ENCODE measurements around the gene PDXK. TPM values are rescaled to one million over a fixed set of nuclear protein-coding genes. Genes with fewer than 3 reads are reported as not detected.

Gene PDXK
- total RNA-seq, 2 donors from 2014 or later, result 90.9 to 105 TPM

DNA sequence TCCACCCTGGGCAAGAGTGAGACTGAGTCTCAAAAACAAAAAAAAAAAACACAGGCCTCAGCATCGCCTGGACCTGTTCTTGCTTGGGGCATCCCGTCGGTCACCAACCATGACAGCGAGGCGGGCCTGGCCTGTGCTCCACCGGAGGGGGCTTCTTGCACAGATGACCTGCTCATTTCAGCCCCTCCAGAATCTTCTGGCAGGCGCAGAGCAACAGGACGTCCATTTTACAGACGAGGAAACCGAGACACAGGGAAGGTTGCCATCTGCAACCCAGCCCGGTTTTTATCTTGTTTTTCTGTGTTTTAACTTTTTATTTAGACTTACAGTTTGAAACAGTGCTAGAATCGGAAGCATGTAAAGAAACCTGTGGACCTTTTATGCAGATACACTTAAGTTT lies 56.3 kb downstream of the PDXK start:
- H3K9ac ChIP-seq (ENCODE audit: extremely low read depth, low read length, poor library complexity, severe bottlenecking), result peak overlapping the region; percentile 72
- Mint-ChIP-seq H3K27ac (peak overlapping the region; percentile 74), H3K4me1 (peaks cover 35% of the 10 kb centered on the region)

DNA sequence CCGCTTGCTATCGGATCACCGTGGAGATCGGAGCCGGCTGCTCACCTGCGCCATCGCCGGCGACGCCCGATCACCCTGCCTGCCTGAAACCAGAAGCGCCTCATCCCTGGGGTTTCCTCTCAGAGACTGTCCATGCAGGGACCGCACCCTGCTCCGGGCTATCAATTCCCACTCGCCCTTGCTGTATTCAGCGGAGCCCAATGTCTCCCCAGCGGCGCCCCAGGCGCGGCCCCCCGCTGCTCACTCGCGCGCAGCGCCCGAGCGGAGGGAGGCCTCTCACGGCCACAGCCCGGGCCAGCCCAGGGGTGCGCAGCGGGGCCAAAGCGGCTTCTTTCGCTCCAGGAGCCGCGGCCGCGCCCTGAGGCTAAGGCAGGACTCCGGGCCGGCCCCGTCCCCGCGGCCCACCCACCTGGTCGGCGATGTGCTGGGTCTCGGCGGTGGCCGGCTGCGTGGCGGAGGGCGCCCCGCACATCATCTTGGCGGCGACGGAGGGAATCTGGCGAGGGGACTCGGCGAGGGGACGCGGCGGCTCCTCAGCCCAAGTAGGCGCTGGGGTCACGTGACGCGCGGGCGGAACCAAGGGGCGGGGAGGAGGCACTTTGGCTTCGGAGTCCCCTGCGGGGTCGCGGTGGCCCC lies 57.0 kb downstream of the PDXK start, which contains the start of gene CSTB:
Gene CSTB, minus strand, starts transcription at position 514 of the 636 bp plus-strand sequence. Its CDS starts 39 bp downstream, at position 475.
- Mint-ChIP-seq H3K27me3 (ENCODE audit: insufficient read depth) (no peaks in the 10 kb centered on the region), H3K4me1 (peaks cover 34% of the 10 kb centered on the region), H3K27ac (peak within 1 kb of the TSS; percentile 74), H3K4me3 (peak within 1 kb of the TSS; percentile 87), H3K9me3 (no peaks in the 10 kb centered on the region), H3K36me3 (ENCODE audit: low read depth) (peaks cover 22% of the 10 kb centered on the region)
- Histone ChIP-seq H3K4me1 (ENCODE audit: control insufficient read depth, insufficient read depth, low read length) (no peaks in the 10 kb centered on the region), H3K27me3 (ENCODE audit: control insufficient read depth, insufficient read depth, low read length, poor library complexity, severe bottlenecking) (no peaks in the 10 kb centered on the region), H3K9me3 (ENCODE audit: control insufficient read depth, low read length) (no peaks in the 10 kb centered on the region), H3K27ac (ENCODE audit: low read depth, low read length) (peak within 1 kb of the TSS; percentile 66), H3K36me3 (ENCODE audit: control insufficient read depth, insufficient read depth, low read length) (peaks cover 18% of the 10 kb centered on the region), H3K9ac (ENCODE audit: extremely low read depth, low read length, poor library complexity, severe bottlenecking) (peak within 1 kb of the TSS; percentile 72), H3K4me3 (ENCODE audit: low read length) (peak within 1 kb of the TSS; percentile 91)
- TF ChIP-seq, protein P1, sequence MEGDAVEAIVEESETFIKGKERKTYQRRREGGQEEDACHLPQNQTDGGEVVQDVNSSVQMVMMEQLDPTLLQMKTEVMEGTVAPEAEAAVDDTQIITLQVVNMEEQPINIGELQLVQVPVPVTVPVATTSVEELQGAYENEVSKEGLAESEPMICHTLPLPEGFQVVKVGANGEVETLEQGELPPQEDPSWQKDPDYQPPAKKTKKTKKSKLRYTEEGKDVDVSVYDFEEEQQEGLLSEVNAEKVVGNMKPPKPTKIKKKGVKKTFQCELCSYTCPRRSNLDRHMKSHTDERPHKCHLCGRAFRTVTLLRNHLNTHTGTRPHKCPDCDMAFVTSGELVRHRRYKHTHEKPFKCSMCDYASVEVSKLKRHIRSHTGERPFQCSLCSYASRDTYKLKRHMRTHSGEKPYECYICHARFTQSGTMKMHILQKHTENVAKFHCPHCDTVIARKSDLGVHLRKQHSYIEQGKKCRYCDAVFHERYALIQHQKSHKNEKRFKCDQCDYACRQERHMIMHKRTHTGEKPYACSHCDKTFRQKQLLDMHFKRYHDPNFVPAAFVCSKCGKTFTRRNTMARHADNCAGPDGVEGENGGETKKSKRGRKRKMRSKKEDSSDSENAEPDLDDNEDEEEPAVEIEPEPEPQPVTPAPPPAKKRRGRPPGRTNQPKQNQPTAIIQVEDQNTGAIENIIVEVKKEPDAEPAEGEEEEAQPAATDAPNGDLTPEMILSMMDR (conservative IDR thresholded peaks at IDR 0.05), result peak; percentile 14
- DNase-seq, result peak; percentile 95
- WGBS, 2 experiments (ENCODE audit: insufficient coverage in 1 of 2, insufficient read length in 1 of 2), result 0% methylated on average over 5 to 71 of the region's 71 CpGs

More for the DNA sequence above, 56.3 kb downstream of the PDXK start:
- no peaks in the 10 kb centered on the region for H3K27me3 Mint-ChIP-seq (ENCODE audit: insufficient read depth)
- TF ChIP-seq, protein P1 (conservative IDR thresholded peaks at IDR 0.05), result no peak
- no peaks in the 10 kb centered on the region for H3K9me3 Mint-ChIP-seq
- H3K36me3 ChIP-seq (ENCODE audit: control insufficient read depth, insufficient read depth, low read length), result peaks cover 18% of the 10 kb centered on the region
- H3K27ac ChIP-seq (ENCODE audit: low read depth, low read length), result no peak overlapping the region
- peaks cover 22% of the 10 kb centered on the region for H3K36me3 Mint-ChIP-seq (ENCODE audit: low read depth)
- H3K9me3 ChIP-seq (ENCODE audit: control insufficient read depth, low read length), result no peaks in the 10 kb centered on the region
- DNase-seq, result no peak
- H3K4me3 Mint-ChIP-seq, result peak overlapping the region; percentile 87
- peak overlapping the region; percentile 91 for H3K4me3 ChIP-seq (ENCODE audit: low read length)
- no peaks in the 10 kb centered on the region for H3K27me3 ChIP-seq (ENCODE audit: control insufficient read depth, insufficient read depth, low read length, poor library complexity, severe bottlenecking)
- no peaks in the 10 kb centered on the region for H3K4me1 ChIP-seq (ENCODE audit: control insufficient read depth, insufficient read depth, low read length)
- WGBS, 2 experiments (ENCODE audit: insufficient coverage in 1 of 2, insufficient read length in 1 of 2), result 85 to 87% methylated on average over 12 of the region's 12 CpGs

DNA sequence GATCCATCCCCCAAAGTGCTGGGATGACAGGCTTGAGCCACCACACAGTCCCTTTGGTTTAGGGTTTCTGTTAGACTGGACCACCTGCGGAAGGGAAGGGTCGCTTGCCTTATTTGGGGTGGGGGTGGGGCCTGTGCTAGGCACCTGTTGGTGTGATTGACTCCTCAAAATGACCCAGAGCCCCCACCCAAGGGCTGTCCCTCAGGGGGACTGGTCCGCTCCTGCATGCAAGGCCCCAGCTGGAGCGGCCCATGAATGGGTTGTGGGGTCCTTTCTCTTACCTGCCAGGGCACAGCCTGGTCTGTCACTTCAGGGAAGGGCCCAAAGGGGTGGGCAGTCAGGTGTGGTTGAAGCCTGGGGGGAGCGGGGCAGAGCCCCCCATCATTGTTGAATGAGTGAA lies 59.0 kb downstream of the PDXK start:
- DNase-seq, result no peak

More for the DNA sequence above, 59.0 kb downstream of the PDXK start:
- Mint-ChIP-seq H3K36me3 (ENCODE audit: low read depth) (peaks cover 21% of the 10 kb centered on the region), H3K4me1 (peaks cover 18% of the 10 kb centered on the region), H3K9me3 (no peaks in the 10 kb centered on the region), H3K27ac (no peak overlapping the region), H3K4me3 (no peak overlapping the region), H3K27me3 (ENCODE audit: insufficient read depth) (no peaks in the 10 kb centered on the region)
- no peak overlapping the region for H3K27ac ChIP-seq (ENCODE audit: low read depth, low read length)
- no peaks in the 10 kb centered on the region for H3K4me1 ChIP-seq (ENCODE audit: control insufficient read depth, insufficient read depth, low read length)
- H3K36me3 ChIP-seq (ENCODE audit: control insufficient read depth, insufficient read depth, low read length), result peaks cover 13% of the 10 kb centered on the region
- 95 to 100% methylated on average over 3 to 5 of the region's 5 CpGs for WGBS, 2 experiments (ENCODE audit: insufficient coverage in 1 of 2, insufficient read length in 1 of 2)
- no peak overlapping the region for H3K9ac ChIP-seq (ENCODE audit: extremely low read depth, low read length, poor library complexity, severe bottlenecking)
- TF ChIP-seq, protein P1 (conservative IDR thresholded peaks at IDR 0.05), result no peak
- no peak overlapping the region for H3K4me3 ChIP-seq (ENCODE audit: low read length)
- no peaks in the 10 kb centered on the region for H3K9me3 ChIP-seq (ENCODE audit: control insufficient read depth, low read length)
- H3K27me3 ChIP-seq (ENCODE audit: control insufficient read depth, insufficient read depth, low read length, poor library complexity, severe bottlenecking), result no peaks in the 10 kb centered on the region

Data from endodermal cell (in vitro differentiated cells).